IPS DF 4.7 (cell line): ENCODE measurements around the gene JAKMIP1.
"Not testable (repeated sequence)": the region's sequence is repeated elsewhere in the genome, so short reads cannot be mapped to it uniquely, and the experiment has no call there.

Source experiments
- DNase-seq: peaks from one replicate; pipeline ENCODE4 v3.0.0-alpha.2; 2013; ENCODE audit warnings: low spot score; ENCODE audit errors: extremely low read depth

The JAKMIP1 gene

GRCh38 chr4:5993346-5993745, 207.0 kb downstream of the JAKMIP1 start:
- not testable (repeated sequence) for DNase-seq

DNA sequence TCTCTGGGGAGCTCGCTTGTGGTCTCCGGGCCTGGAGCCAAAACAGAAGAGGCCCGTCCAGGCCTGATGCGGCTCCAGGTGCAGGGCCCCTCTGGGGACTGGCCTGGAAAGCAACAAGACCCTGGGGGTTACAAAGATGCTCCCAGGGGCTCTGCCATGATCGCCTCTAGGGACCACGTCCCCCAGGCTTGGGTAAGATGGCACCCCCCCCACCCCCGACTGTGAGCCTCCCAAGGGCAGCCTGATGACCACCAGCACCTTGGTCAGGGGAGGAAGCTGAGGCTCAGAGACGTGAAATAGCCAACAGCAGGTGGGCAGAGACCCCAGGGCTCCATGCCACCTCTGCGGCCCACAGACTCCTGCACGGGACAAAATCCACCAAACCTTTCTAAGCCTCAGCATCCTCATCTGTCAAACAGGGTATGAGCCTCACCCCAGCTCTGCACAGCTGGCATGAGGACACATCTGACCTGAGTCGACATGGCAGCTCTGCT, 207.5 kb downstream of the JAKMIP1 start:
- no peak for DNase-seq

- no peak for DNase-seq
These were observed 208.1 kb downstream of the JAKMIP1 start for GRCh38 chr4:5992171-5992827.

DNA sequence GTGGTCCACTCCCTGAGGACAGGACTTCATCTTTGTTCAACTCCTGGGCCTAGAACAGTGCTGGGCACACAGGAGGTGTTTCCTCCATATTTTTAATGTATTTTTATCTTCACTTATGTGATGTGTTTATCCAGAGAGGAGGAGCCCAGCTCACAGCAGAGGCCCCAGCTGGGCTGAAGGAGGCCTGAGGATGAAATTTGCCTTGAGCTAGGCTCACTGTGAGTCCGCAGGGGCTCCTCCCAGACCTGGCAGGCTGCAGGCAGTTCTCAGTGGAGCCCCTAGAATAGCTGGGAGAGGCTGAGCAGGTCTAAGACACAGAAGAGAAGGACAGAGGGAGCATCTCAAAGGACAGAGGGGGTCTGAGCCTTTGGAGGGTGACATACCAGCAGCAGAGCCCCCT, 208.9 kb downstream of the JAKMIP1 start:
- no peak for DNase-seq

DNA sequence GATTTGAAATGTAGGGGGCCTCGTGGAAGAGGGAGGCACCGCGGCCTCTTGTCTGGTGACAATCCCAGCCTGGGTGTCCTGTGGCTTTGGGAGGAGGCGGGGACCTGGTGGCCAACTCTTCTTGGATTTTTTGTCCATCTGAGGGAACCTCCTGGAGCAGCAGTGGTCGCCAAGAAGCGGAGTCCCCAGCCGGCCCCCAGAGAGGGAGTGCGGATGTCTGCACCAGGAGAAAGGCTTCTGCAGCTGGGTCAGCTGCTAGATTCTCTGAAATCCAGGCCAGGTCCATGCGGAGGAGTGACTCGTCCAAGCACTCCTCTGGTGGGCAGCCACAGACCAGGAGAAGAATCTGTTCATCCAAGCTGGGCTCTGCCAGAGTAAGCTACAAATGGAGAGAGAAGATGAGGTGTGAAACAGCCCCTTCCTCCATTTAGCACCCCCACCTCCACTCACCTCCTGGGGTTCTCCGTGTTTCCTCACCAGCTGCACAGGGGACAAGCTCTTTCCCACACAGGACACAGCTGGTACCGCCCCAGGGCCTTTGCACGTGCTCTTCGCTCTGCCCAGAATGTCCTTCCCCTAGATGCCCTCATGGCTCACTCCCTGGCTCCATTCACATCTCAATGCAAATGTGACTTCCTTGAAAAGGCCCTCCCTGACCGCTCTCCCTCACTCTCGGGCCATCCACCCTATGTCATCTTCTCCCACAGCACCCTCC, 209.7 kb downstream of the JAKMIP1 start:
- no peak for DNase-seq

DNA sequence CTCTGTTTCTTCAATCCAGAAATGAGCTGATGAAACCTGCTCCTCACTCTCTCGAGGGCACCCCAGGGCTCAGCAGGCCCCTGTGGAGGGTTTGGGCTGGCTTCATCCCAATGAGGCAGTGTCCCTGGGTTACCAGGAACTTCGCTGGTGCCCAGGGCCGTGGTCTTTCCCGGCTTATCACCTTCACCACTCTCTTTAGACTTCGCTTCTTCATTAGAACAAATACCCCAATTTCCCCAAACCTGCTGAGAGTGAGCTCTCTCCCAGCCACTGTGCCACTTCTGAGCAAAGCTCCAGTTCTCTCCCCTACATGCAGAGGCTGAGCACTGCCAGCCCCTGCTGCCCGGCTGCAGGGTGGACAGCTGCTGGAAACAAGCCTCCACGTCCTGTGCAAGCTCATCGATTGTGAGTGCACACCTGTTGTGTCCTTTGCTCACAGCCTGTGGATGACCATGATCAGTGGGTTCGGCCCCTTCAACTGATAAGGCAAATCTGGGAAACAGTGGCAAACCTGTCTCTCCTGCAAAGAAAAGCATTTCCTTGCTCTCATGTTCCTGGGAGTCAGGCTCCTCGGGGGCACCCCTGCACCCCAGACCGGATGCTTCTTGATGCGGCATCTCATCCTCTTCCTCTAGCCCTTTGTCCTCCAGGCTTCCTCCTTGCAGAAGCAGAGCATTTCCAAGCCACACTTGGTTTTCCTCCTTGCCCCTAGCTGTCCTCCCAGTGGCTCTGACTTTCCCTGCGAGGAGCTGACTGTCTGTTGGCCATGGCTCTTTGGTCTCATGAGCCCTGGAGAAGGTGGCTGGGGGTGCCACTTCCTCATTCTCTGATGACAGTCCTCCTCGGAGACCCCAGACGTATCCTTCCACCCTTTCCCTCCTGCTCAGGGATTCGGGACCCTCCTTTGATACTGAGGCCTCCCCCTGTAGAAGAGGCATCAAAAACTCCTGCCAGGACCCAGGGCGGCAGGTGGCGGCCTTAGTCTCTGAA, 210.8 kb downstream of the JAKMIP1 start:
- no peak for DNase-seq

- DNase-seq, result no peak
These were observed 212.1 kb downstream of the JAKMIP1 start for GRCh38 chr4:5988086-5988845.

DNA sequence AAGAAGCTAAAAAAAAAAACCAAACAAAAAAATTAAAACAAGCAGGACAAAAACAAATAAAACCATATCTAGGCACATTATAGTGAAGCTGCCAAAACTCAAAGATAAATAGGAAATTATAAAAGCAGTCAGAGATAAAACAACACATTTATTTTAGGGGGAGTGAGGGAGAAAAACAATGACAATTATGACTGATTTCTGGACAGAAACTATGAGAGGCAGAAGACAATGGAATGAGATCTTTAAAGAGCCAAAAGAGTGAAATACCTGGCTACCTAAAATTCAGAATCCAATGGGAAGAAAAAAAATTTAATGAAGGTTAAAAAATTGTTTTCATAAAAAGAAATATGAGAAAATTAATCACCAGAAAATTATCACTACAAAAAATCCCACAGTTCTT, 215.5 kb downstream of the JAKMIP1 start:
- DNase-seq, result no peak

DNA sequence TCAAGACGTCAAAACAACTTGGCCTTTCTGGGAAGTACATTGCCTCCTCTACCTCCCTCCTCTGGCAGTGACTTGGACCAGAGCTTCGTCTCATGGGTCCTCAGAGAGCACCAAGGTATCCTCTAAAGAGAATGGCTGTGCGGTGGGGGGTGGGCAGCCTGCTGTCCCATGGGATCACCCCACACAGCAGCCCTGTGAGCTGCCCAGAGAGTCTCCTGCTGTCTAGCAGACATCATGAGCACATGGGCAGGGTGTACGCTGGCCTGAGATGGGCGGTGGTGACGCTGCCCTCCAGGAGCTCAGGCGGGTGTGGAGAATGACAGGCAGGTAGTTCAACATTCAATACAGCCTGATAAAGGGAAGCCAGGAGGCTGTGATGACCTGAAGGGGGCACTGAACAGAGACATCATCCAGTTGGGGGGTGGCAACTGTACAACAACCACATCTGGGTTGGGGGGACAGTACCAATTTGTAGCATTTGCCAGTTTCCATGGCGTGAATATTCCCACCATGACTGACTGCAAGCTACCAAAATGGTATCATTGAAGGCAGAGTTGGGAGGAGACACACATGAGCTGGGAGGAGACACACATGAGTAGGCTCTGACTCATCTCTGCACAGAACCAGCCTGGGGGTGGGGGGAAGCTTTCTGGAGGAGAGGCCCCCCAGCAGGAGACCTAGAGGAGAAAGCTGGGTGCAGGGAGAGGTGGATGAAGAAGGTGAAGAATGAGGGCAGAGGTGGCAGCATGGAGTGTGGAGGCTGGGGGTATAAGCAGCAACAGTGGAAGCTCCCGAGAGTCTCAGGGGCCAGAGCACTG, 218.0 kb downstream of the JAKMIP1 start:
- no peak for DNase-seq

GRCh38 chr4:5980436-5981155, 219.8 kb downstream of the JAKMIP1 start:
- DNase-seq, result no peak

DNA sequence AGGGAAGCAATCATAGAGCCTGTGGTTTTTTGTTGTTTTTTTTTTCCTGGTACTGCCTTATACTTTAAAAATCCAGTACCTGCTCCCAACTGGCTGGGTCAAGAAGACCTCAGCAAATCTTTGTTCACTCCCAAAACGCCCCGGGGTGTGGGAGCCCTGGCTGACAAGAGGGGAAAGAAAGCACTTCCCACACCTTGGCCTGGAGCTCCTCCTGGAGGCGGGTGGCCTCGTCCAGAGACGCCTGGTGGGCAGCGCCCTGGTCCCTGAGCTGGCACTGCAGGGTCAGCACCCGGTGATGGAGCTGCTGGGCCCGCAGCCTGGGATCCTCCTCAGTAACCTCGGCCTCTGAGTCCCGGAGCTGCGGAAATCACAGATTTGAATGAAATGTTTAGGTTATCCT, 220.4 kb downstream of the JAKMIP1 start:
- no peak for DNase-seq

DNA sequence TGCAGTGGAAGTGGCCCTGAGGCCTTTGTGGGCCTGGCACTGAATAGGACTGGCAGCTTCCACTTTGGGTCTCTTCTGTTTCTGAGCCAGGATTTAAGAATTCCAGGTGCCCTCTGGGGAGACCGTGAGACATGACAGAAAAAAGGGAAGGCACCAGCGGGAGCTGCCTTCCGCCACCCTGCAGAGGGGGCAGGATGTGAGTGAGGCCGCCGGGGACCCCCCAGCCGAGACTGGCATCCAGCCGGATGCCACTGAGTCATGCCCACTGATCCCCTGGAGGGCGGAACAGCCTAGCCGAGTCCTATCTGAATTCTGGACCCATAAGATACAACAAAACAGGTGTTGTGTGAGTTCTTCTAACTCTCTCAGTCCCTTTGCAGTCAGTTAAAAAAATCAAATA, 223.4 kb downstream of the JAKMIP1 start:
- no peak for DNase-seq

GRCh38 chr4:5976431-5976830, 223.9 kb downstream of the JAKMIP1 start:
- no peak for DNase-seq
